Gastroesophageal sphincter (tissue), 4 donors: ENCODE measurements around the gene TTC36. TPM values are rescaled to one million over a fixed set of nuclear protein-coding genes. Genes with fewer than 3 reads are reported as not detected.
"Not testable (repeated sequence)": the region's sequence is repeated elsewhere in the genome, so short reads cannot be mapped to it uniquely, and the experiment has no call there.

ENCODE experiments used
- ATAC-seq: fragments of 150-250 bp; one replicate; pipeline ENCODE4 v1.9.1; 2016; ENCODE audit warnings: mild to moderate bottlenecking, moderate library complexity
- H3K27ac ChIP-seq, 4 donors: fragments of 200-600 bp; sonication (generic) in 3 of 4; 1 replicate in 3 of 4; 2 replicates in 1 of 4; pipeline ENCODE4 v1.5.1; 2016 to 2019
- H3K27me3 ChIP-seq: fragments of 200-600 bp; sonication (generic); one replicate; pipeline ENCODE4 v1.5.1; 2019
- H3K36me3 ChIP-seq, 2 donors: fragments of 200-600 bp; sonication (generic); one replicate each; pipeline ENCODE4 v1.5.1; 2019; ENCODE audit warnings: control low read depth in 1 of 2
- H3K4me1 ChIP-seq, 3 donors: fragments of 200-600 bp; sonication (generic); 1 replicate in 2 of 3; 2 replicates in 1 of 3; pipeline ENCODE4 v1.5.1; 2016 to 2019; ENCODE audit warnings: control low read depth in 2 of 3
- H3K4me3 ChIP-seq, 2 donors: fragments of 200-600 bp; sonication (generic); one replicate each; pipeline ENCODE4 v1.5.1; 2019; ENCODE audit warnings: mild to moderate bottlenecking in 1 of 2, moderate library complexity in 1 of 2
- H3K9me3 ChIP-seq, 3 donors: fragments of 200-600 bp; sonication (generic); one replicate each; pipeline ENCODE4 v1.5.1; 2017 to 2019; ENCODE audit warnings: control low read depth in 2 of 3
- CTCF ChIP-seq, 4 experiments: fragments of 200-600 bp in 2 of 4; fragments of 450-650 bp in 2 of 4; sonication (generic) in 1 of 4; IDR thresholded peaks; one replicate each; pipeline ENCODE4 v1.5.1; 2017 to 2019; ENCODE audit warnings: antibody characterized with exemption in 4 of 4, mild to moderate bottlenecking in 2 of 4, moderate library complexity in 2 of 4
- EP300 ChIP-seq: sonication (generic); formaldehyde crosslinking; IDR thresholded peaks from one replicate; pipeline ENCODE4 v1.6.1; 2017; ENCODE audit warnings: antibody characterized with exemption, mild to moderate bottlenecking
- POLR2A ChIP-seq, 2 donors: fragments of 450-650 bp; IDR thresholded peaks; one replicate each; pipeline ENCODE4 v1.6.1; 2017; ENCODE audit warnings: antibody characterized with exemption in 2 of 2, mild to moderate bottlenecking in 2 of 2, moderate library complexity in 1 of 2
- POLR2AphosphoS5 ChIP-seq: sonication (generic); formaldehyde crosslinking; IDR thresholded peaks from one replicate; pipeline ENCODE4 v1.6.1; 2017; ENCODE audit warnings: antibody characterized with exemption
- WGBS, 2 donors: methylation state at CpG; one replicate each; pipeline ENCODE4 v1.1.5; 2018; ENCODE audit warnings: low coverage in 1 of 2; 5-methylcytosine and 5-hydroxymethylcytosine counted together
- total RNA-seq, 4 donors: library from RNA; depleted of rRNA; stranded (reverse); fragments of >200 nt; gene quantifications; one replicate each; pipeline ENCODE4 v1.1.0, GENCODE V29; 2016

The TTC36 gene, protein sequence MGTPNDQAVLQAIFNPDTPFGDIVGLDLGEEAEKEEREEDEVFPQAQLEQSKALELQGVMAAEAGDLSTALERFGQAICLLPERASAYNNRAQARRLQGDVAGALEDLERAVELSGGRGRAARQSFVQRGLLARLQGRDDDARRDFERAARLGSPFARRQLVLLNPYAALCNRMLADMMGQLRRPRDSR
- 1 to 10 TPM in 3 of 4 donors, under 1 TPM in 1; 0.81 to 5.6 (median 3.3) TPM for total RNA-seq

DNA sequence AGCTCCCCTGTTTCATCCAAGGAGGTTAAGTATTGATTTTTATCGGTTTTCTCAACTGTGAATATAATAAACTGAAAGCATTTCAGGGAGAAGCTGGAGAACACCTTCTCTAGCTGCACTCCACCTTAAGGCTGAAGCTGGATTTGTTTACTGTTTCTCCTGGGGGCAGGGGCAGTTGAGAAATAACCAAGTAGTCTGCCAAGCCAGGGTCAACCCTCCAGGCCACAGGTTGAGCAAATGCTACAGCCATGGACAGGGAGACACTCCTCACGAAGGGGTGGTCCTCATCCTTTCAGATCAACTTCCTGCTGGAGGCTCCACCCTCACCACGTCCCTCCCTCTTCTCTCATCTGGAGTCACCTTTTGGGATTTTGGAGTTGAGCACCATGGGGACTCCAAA is at the start of gene TTC36:
TTC36 (plus strand) TSS at position 366 of the 400 bp plus-strand sequence; CDS start at position 387, 21 bp downstream.
- Histone ChIP-seq H3K9me3 (no peaks in the 10 kb centered on the region), H3K27me3 (no peaks in the 10 kb centered on the region), H3K27ac (no peak within 1 kb of the TSS), H3K4me1 (peaks cover 0 to 42% (median 12%) of the 10 kb centered on the region in 3 donors), H3K4me3 (no peak within 1 kb of the TSS), H3K36me3 (peaks cover 0 to 33% of the 10 kb centered on the region in 2 donors)
- no peak for ATAC-seq
- 36 to 100% methylated on average over 2 to 3 of the region's 3 CpGs for WGBS, 2 donors
- TF ChIP-seq EP300 (no peak), POLR2A (IDR thresholded peaks at IDR 0.05) (no peak), CTCF (IDR thresholded peaks at IDR 0.05) (no peak), POLR2AphosphoS5 (no peak)

DNA sequence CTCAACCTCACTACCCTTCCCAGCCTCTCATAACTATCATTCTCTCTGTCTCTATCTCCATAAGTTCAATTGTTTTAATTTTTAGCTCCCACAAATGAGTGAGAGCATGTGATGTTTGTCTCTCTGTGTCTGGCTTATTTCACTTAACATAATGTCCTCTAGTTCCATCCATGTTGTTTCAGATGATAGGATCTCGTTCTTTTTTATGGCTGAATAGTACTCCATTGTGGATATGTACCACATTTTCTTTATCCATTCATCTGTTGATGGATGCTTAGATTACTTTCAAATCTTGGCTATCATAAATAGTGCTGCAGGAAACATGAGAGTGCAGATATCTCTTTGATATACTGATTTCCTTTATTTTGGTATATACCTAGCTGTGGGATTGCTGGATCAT is 46.0 kb upstream of the TTC36 start:
- not testable (repeated sequence) for H3K27me3 ChIP-seq, ATAC-seq, H3K4me1 ChIP-seq, H3K27ac ChIP-seq, H3K9me3 ChIP-seq, H3K4me3 ChIP-seq
- 80 to 100% methylated on average over 1 of the region's 1 CpG for WGBS, 2 donors
- peaks cover 9 to 98% of the 10 kb centered on the region in 2 donors for H3K36me3 ChIP-seq

GRCh38 chr11:118484405-118484804 is 42.9 kb upstream of the TTC36 start:
- WGBS, 2 donors: 87 to 95% methylated on average over 3 of the region's 3 CpGs
- H3K27me3 ChIP-seq: no peaks in the 10 kb centered on the region
- H3K9me3 ChIP-seq: no peaks in the 10 kb centered on the region
- no peak overlapping the region for H3K4me3 ChIP-seq
- H3K27ac ChIP-seq: no peak overlapping the region
- no peaks in the 10 kb centered on the region for H3K4me1 ChIP-seq
- H3K36me3 ChIP-seq: peaks cover 9 to 96% of the 10 kb centered on the region in 2 donors
- ATAC-seq: no peak
- no peak for TF ChIP-seq EP300
- no peak for TF ChIP-seq CTCF (IDR thresholded peaks at IDR 0.05)
- TF ChIP-seq POLR2A (IDR thresholded peaks at IDR 0.05): no peak
- no peak for TF ChIP-seq POLR2AphosphoS5

GRCh38 chr11:118485273-118485672 is 42.0 kb upstream of the TTC36 start:
- no peak overlapping the region for H3K27ac ChIP-seq
- TF ChIP-seq POLR2A (IDR thresholded peaks at IDR 0.05): no peak
- TF ChIP-seq POLR2AphosphoS5: no peak
- no peak for TF ChIP-seq EP300
- TF ChIP-seq CTCF (IDR thresholded peaks at IDR 0.05): no peak
- peaks cover 13 to 96% of the 10 kb centered on the region in 2 donors for H3K36me3 ChIP-seq
- H3K4me1 ChIP-seq: no peaks in the 10 kb centered on the region
- no peaks in the 10 kb centered on the region for H3K27me3 ChIP-seq
- H3K9me3 ChIP-seq: no peaks in the 10 kb centered on the region
- H3K4me3 ChIP-seq: no peak overlapping the region
- no peak for ATAC-seq

DNA sequence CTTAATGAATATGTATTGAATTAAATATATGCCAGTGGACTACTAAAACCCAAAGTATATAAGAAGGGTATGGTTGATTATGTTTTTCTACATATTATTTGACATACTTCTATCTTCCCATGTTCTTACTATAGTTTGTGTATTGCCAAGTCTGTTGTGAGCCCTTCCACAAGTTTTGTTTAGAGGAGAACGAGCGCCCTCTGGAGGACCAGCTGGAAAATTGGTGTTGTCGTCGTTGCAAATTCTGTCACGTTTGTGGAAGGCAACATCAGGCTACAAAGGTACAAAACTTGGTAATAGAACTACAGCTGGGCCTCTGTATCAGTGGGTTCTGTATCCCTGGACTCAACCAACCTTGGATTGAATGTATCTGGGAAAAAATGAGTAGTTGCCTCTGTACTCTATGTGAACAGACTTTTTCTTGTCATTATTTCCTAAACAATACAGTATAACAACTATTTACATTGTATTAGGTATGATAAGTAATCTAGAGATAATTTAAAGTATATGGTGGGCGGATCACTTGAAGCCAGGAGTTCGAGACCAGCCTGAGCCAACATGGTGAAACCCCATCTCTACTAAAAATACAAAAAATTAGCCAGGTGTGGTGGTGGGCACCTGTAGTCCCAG is 38.7 kb upstream of the TTC36 start:
- Histone ChIP-seq H3K27ac (no peak overlapping the region), H3K9me3 (no peaks in the 10 kb centered on the region), H3K27me3 (no peaks in the 10 kb centered on the region), H3K4me1 (no peaks in the 10 kb centered on the region), H3K4me3 (no peak overlapping the region), H3K36me3 (peaks cover 14 to 96% of the 10 kb centered on the region in 2 donors)
- ATAC-seq: no peak
- TF ChIP-seq EP300: no peak
- TF ChIP-seq POLR2AphosphoS5: no peak
- TF ChIP-seq POLR2A (IDR thresholded peaks at IDR 0.05): no peak
- TF ChIP-seq CTCF (IDR thresholded peaks at IDR 0.05): peak; percentile 74 to 79 (median 77)
- 26 to 31% methylated on average over 6 to 7 of the region's 7 CpGs for WGBS, 2 donors
